Measurements from ENCODE around the gene FBXW5. TPM values are rescaled to one million over a fixed set of nuclear protein-coding genes. Genes with fewer than 3 reads are reported as not detected.

FBXW5 gene
- total RNA-seq, 1 experiment from 2014 or later = 205 TPM

DNA sequence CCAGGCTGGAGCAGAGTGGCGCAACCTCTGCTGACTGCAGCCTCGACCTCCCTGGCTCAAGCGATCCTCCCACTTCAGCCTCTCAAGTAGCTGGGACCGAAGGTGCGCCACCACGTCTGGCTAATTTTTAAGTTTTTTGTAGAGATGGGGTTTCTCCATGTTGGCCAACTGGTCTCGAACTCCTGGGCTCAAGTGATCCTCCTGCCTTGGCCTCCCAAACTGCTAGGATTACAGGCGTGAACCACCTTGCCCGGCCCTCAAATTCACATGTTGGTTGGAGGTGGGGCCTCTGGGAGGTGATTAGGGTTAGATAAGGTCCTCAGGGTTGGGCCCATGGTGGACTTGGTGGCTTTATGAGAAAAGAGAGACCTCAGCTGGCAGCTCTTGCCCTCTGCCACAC, 17.6 kb upstream of the FBXW5 start:
- no peak for DNase-seq (ENCODE audit: low read depth)

DNA sequence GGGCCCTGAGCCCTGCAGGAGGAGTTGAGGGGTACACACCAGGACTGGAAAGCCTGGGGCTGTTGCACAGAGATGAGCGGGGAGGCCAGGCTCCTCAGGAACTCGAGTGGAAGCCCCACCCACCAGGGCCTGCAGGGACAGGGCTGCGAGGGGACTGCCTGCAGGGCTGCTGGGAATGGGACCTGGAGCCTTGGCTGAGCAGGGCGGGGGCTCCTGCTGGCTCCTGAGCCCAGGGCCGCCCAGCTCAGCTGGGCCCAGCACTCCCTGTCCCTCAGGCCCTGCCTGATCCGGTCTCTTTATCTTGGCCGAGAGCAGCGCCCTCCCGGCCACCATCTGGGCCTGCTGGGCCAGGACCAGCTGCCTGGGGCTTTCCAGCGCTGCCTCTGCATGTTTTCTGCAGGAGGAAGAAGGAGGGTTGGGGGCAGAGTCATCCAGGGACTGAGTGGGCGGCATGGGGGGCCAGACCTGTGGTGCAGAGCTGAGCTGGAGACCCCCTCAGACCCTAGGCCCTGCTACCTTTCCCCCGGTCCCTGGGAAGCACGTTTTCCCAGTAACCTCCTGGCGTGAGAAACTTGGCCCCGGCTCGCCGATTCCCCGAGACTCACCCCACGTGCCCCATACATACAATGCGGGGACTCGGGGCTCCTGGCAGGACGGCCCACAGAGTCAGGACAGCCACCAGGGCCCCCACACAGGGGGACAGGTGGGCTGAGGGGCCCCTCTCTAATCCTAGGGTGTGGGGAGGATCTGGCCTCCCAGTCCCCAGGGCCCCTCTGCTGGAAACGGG, 16.9 kb upstream of the FBXW5 start:
- no peak for DNase-seq (ENCODE audit: low read depth)

DNA sequence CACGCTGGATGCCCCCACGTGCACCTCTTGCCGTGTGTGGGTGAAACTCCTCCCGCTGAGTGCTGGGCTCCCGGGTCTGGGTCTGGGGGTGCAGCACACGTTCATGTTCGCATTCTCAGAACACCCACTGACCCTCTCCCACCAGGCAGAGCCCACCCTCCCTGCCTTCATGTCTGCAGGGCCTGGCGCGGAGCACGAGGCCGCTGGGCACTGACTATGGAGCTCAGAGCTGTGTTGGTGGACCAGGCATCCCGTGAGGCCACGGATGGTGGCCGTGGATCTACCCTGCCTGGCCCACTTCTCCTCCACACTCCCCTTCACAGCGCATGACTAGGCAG, 16.4 kb upstream of the FBXW5 start:
- no peak for DNase-seq (ENCODE audit: low read depth)

DNA sequence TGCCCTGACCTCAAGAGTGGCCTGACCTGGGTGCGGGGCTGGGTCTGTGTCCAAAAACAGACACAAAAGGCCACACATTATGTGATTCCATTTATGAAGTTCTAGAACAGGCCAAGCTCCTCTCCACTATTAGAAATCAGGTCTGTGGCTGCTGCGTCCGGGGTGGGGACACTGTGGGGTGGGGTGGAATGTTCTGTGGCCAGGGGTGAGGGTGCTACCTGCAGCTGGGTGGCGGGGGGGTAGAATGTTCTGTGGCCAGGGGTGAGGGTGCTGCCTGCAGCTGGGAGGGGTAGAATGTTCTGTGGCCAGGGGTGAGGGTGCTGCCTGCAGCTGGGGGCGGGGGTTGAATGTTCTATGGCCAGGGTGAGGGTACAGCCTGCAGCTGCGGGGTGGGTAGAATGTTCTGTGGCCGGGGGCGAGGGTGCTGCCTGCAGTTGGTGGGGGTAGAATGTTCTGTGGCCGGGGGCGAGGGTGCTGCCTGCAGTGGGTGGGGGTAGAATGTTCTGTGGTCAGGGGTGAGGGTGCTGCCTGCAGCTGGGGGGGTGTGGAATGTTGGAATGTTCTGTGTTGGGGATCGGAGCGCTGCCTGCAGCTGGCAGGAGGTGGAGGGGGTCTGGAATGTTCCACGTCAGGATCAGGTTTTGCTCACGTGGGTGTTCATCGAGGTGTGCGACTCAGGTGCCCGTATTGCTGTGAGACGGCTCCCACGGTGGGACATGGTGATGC, 15.8 kb upstream of the FBXW5 start:
- no peak for DNase-seq (ENCODE audit: low read depth)

DNA sequence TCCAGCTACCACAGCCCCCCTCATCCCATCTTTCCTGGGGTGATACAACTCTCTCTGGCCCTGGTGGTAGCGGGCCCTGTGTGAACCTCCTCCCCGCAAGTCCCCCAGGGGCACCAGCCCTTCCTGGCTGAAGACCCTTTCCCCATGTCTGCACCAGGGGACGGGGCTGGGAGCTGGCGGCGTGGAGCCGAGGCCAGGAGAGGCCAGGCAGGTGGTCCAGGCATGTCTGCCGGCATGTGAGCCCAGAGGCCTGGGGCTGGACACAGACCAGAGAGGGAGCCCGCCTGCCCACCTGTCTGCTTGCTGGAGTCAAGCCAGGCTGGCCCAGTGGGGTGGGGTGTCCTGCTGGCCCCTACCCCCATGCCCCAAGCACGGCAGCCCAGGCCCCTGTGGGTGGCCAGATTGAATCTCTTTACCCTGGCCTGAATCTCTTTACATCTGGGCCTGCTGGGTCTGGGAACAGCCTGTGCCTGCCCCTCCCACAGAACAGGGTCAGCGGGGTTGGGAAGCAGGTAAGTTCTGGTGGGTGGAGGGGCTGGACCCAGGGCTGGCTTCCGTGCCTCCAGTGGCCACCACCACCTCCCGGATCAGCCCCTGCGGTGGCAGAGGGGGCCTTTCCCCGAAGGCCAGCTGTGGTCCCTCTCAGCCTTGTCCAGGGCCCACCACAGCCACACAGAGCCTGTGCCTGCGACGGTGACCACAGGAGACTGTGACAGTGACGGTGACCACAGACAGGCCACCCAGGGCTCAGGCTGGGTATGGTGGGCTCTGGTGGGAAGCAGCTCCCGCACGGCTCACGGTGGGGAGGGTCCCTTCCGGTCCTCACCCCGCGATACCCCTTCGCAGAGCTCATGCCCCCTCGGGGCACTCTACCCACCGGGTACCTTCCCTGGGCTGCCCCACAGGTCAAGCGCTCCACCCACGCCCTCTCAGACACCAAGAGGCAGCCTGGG, 14.6 kb upstream of the FBXW5 start:
- DNase-seq (ENCODE audit: low read depth) = no peak

DNA sequence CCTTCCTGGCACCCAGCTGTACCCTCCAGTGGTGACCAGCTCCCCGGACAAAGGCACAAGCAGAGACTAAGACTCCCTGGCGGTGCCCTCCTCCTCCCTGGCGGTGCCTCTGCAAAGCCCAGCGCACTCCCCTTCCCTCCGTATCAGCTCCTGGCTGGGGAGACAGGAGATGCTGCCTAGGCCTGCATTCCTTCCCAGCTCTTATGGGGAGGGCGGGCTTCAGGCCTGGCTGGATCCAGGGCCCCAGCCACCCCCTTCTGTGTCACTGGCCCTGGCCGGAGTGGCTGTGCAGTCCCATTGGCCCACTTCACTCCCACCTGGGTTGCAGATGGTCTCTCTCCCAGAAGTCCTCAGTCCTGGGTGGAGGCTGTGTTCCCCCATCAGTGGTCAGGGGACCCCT, 13.9 kb upstream of the FBXW5 start:
- no peak for DNase-seq (ENCODE audit: low read depth)

DNA sequence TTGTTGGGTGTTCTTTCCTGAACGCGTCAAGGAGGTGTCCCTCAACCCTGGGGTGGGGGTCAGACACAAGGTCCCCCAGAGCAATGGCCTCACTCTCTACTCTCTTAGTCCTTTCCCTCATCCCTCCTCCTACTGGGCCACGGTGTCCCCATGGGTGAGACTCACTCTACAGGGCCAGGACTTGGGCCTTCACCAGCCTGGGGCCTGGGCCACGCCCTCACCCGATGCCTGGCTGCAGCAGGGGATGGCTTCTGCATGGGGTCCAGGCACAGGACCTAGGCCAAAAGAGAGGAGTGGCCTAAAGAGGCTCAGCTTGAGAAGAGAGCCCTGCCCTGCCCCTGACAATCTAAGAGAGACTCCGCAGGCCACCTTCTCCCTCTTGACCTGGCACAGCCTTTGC, 13.4 kb upstream of the FBXW5 start:
- no peak for DNase-seq (ENCODE audit: low read depth)

DNA sequence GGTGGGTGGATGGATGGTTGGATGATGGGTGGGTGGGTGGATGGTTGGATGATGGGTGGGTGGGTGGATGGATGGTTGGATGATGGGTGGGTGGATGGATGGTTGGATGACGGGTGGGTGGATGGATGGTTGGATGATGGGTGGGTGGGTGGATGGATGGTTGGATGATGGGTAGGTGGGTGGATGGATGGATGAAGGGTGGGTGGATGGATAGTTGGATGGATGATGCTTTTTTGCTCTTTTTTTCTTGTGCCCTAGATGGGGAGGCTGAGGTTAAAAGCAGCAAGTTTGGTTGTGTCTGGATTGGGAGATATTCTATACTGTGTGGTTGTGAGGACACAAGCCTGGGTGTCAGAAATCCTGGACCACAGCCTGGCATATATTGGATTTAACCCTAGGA, 12.9 kb upstream of the FBXW5 start:
- no peak for DNase-seq (ENCODE audit: low read depth)

DNA sequence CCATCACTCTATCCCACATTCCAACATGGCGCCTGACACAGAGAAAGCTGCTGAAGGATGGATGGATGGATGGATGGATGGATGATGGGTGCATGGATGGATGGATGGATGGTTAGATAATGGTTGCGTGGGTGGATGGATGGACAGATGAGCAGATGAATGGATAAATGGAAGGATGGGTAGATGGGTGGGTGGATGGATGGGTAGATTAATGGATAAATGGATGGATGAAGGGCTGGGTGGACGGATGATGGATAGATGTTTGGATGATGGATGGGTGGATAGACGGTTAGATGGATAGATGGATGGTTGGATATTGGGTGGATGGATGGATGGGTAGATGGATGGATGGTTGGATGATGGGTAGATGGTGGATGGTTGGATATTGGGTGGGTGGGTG, 12.1 kb upstream of the FBXW5 start:
- no peak for DNase-seq (ENCODE audit: low read depth)

DNA sequence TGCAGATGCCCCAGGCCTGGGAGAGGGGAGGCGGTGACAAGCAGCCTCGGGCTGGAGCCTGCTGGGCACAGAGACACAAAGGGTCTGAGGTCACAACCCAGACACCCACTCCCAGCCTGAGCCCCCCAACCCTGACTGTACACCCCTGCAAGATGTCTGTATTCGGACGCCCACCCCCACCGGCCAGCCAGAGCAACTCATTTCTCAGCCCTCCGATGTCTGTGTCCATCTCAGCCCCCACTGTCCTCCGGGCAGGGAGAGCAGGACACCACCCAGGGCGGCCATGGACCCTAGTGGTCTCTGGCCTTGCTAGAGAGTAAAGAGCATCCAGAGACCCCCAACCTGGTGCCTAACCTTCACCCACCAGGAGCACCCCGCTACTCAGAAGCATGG, 11.4 kb upstream of the FBXW5 start:
- DNase-seq (ENCODE audit: low read depth) = no peak

DNA sequence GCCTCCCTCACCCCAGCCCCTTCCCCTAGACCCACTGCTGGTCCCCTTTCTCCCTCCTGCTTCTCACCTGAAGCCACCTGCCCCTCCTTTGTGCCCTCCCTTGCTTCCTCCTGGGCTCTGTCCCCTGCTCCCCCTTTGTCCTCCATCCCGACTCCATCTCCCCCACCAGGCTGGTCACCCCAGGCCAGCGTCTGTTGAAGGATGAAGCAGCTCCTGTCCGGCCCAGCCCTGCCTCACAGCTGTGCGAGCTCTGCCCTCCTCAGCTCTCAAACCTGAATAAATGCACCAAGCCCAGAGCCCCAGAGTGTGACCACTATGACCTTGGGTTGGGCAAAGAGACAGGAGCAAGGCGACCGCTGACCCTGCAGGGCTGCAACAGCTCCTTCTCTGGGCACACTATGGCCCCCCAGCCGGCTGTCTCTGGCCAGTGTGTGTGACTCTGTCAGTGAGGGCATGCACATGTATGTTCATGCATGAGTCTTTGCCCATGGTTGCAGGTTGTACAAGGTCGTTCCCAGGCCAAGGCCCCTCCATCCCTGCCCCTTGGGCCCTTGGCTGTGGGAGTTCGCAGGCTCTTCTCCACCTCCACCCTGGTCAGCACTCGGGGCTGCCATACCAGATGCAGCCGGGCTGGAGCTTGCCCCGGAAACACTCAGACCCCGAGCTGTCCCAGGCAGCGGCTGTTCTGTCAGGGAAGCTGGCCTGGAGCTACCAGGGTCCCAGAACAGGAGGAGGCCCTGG, 10.8 kb upstream of the FBXW5 start:
- no peak for DNase-seq (ENCODE audit: low read depth)

DNA sequence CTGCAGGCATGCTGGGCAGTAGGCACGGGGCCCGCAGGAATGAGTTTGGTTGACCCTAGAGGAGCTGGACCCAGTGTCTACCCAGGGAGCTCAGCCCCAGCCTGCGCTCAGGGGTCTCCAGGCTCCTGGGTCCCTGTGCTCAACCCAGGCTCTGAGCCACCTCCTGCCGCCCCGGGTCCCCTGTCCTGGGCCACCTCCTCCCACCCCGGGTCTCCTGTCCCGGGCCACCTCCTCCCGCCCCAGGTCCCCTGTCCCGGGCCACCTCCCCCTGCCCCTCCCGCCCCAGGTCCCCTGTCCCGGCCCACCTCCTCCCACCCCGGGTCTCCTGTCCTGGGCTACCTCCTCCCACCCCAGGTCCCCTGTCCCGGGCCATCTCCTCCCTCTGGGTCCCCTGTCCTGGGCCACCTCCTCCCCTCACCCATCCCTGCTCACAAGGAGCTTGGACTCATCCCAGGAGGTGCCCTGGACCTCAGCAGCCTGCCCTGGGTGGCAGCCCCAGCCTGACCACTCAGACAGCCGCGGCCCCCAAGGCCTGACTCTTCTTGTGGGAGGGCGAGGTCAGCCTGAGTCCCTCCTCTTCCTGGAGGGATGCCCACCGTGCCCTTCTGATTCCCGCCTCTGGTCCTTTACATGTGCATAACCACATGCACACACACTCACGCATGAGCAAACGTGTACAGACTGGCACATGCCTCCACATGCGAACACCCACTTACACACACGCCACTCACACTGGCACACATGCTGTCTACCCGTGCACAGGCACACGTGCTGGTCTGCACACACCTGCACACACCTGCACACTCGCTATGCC, 9.9 kb upstream of the FBXW5 start:
- DNase-seq (ENCODE audit: low read depth) = no peak

DNA sequence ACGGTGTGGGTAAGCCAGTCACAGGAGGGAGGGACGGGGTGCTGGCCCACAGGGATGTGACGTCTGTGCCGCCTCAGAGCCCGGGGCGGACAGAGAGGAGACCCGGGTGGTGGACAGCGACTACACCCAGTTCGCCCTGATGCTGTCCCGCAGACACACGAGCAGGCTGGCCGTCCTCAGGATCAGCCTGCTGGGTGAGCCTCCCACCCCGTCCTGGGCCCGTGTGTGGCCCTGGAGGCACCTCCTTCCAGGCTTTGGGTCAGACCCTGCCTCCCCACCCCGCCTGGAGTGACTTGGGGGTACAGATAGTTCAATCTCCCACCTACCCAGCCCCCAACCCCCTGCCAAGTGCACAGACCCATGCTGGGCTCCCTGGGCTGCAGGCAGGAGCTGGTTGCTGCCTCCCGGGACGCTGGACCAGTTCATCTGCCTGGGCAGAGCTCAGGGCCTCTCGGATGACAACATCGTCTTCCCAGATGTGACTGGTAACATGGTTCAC, 9.3 kb upstream of the FBXW5 start:
- no peak for DNase-seq (ENCODE audit: low read depth)

DNA sequence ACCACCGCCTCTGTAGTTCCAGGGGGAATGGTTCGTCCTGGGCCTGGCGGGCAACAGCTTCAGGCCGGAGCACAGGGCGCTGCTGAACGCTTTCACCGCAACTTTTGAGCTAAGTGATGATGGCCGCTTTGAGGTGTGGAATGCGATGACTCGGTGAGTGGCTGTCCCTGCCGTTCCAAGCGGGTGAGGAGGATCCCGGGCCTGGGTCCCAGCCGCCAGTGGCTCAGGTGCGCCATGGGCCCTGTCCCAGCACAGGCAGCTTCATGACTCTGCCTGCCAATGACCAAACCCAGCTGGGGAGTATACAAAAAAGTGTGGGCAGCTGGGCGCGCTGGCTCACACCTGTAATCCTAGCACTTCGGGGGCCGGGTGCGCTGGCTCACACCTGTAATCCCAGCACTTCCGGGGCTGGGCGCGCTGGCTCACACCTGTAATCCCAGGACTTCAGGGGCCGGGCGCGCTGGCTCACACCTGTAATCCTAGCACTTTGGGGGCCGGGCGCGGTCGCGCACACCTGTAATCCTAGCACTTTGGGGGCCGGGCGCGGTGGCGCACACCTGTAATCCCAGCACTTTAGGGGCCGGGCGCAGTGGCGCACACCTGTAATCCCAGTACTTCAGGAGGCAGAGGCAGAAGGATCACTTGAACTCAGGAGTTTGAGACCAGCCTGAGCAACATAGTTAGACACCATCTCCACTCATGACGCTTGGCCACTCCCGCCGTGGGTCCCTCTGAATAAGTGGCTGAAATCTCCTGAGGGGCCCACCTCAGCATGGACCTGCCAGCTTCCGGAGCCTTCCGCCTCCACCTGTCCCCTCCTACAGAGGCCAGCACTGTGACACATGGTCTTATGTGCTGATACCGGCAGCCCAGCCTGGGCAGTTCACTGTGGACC, 8.6 kb upstream of the FBXW5 start:
- no peak for DNase-seq (ENCODE audit: low read depth)

DNA sequence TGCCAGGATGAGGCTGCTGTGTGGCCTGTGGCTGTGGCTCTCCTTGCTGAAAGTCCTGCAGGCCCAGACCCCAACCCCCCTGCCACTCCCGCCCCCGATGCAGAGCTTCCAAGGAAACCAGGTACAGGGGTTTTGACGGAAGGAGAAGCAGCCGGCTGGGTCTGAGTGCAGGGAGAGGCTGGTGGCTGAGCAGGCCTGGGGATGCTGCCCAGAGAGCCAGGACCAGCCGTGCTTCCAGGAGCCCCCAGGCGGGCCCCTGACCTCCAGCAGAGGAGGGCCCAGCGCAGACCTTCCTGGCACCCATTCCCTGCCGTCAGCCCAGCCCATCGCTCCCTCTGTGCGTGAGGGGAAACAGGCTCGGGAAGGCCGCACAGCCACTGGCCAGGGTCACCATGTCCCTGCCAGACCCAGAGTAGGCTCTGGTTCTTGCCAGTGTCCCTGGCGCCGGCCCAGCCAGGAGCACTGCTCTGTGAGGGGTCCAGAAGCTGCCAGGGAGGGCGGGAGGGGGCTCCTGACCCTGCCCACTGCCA, 7.8 kb upstream of the FBXW5 start:
- no peak for DNase-seq (ENCODE audit: low read depth)

DNA sequence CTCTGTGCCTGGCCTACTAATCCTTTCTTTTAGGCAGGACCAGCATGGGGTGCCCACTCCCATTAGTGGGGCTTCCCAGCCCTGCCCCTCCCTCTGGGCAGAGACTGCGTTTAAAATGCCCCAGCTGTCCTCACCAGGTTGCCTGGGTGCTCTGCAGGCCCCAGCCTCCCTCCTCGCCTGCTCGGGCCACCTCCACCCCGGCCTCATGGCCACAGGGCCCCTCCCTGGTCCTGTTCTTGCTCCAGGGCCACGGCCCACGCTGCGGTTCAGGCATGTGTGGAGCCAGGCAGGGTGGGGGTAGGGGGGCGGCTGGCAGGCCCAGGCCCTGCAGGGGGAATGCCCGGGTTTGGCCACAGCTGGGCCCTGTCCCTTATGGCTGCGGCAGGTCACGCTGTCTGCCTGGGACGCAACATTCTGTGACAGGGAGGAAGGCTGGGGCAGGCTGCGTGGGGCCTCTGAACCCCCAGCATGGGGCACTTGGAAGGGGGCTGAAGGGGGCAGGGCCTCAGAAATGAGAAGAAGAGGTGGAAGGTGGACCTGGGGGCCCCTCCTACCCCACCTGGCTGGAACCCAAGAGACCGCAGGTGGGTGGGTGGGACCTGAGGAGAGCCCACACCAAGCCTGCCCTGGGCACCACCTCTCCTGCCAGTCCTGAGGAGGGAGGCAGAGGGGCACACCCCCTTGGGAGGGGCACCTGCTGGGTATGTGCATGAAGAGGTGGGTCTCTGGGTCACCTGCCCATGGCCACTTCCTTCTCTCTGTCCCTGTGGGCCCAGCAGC, 7.2 kb upstream of the FBXW5 start, which contains the start of gene LCN12:
TSS of gene LCN12 (plus strand) at position 733 of the 780 bp plus-strand sequence. CDS start 55 bp downstream, outside the sequence.
- DNase-seq (ENCODE audit: low read depth) = no peak

DNA sequence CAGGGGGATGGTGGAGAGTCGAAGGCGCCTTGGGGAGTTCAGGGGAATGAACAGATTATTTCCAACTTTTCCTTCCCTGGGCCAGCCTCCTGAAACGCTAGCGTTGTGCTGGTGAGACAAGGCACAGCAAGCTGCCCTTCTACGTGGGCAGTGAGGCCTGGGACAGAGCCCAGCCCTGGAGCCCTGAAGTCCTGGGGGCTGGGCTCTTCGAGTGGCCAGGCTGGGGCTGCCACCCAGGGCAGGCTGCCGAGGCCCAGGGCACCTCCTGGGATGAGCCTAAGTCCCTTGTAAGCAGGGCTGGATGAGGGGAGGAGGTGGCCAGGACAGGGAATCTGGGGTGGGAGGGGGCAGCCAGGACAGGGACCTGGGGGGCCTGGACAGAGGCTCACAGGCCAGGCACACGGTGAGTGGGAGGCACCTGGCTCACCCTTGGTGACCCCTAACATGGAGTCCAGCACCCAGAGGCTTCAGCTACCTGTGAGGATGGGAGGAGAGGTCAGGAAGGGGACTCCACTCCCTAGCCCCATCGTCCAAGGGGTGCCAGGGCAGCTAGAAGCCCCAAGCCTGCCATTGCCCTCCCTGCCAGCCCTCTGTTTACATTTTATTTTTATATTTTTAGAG, 6.2 kb upstream of the FBXW5 start:
- no peak for DNase-seq (ENCODE audit: low read depth)
